Measurements from ENCODE around the gene SDK2. TPM values are rescaled to one million over a fixed set of nuclear protein-coding genes. Genes with fewer than 3 reads are reported as not detected.

The SDK2 gene
- polyA plus RNA-seq, 3 donors: 0.01 TPM; not detected in 2

- intact Hi-C loops (cut with micrococcal nuclease): no loop called here
- Mint-ChIP-seq H3K36me3 (no peaks in the 10 kb centered on the region), H3K27me3 (ENCODE audit: low read depth in 3 of 3) (peaks cover 13 to 18% (median 15%) of the 10 kb centered on the region in 3 donors), H3K4me1 (peaks cover 27% of the 10 kb centered on the region), H3K9me3 (peaks cover 6 to 20% (median 10%) of the 10 kb centered on the region in 7 donors), H3K27ac (no peak overlapping the region), H3K4me3 (peak overlapping the region in 1 of 2 donors; percentile 51)
- H3K36me3 ChIP-seq (replicated peaks in 1 of 2; ENCODE audit: control insufficient read depth in 1 of 2, insufficient read depth in 2 of 2, low read length in 2 of 2): no peaks in the 10 kb centered on the region
- H3K9ac ChIP-seq (ENCODE audit: insufficient read depth, low read length, poor library complexity, severe bottlenecking): no peak overlapping the region
- 21% methylated on average over 4 of the region's 12 CpGs for WGBS (ENCODE audit: insufficient coverage)
- TF ChIP-seq, protein P1, sequence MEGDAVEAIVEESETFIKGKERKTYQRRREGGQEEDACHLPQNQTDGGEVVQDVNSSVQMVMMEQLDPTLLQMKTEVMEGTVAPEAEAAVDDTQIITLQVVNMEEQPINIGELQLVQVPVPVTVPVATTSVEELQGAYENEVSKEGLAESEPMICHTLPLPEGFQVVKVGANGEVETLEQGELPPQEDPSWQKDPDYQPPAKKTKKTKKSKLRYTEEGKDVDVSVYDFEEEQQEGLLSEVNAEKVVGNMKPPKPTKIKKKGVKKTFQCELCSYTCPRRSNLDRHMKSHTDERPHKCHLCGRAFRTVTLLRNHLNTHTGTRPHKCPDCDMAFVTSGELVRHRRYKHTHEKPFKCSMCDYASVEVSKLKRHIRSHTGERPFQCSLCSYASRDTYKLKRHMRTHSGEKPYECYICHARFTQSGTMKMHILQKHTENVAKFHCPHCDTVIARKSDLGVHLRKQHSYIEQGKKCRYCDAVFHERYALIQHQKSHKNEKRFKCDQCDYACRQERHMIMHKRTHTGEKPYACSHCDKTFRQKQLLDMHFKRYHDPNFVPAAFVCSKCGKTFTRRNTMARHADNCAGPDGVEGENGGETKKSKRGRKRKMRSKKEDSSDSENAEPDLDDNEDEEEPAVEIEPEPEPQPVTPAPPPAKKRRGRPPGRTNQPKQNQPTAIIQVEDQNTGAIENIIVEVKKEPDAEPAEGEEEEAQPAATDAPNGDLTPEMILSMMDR (IDR thresholded peaks at IDR 0.05): no peak
- no peaks in the 10 kb centered on the region for H3K79me2 ChIP-seq (ENCODE audit: insufficient read depth, low read length)
- H3K27ac ChIP-seq (ENCODE audit: low read depth in 1 of 2, low read length in 2 of 2): no peak overlapping the region
- H3K4me1 ChIP-seq (ENCODE audit: control insufficient read depth in 1 of 2, insufficient read depth in 2 of 2, low read length in 2 of 2): peaks cover 0 to 9% of the 10 kb centered on the region in 2 donors
- H3K9me3 ChIP-seq (replicated peaks in 1 of 2; ENCODE audit: control insufficient read depth in 1 of 2, insufficient read depth in 1 of 2, low read length in 2 of 2): peaks cover 11 to 17% of the 10 kb centered on the region in 2 donors
- H3K4me3 ChIP-seq (replicated peaks in 1 of 3; ENCODE audit: low read depth in 2 of 3, low read length in 3 of 3): no peak overlapping the region
- peaks cover 0 to 4% of the 10 kb centered on the region in 2 donors for H3K27me3 ChIP-seq (ENCODE audit: control insufficient read depth in 2 of 2, insufficient read depth in 2 of 2, low read length in 2 of 2)
- no peak for DNase-seq
- no peaks in the 10 kb centered on the region for H4K20me1 ChIP-seq (ENCODE audit: insufficient read depth, low read length)
- H2AFZ ChIP-seq (ENCODE audit: insufficient read depth, low read depth, low read length, poor library complexity, severe bottlenecking): no peak overlapping the region
- H3K4me2 ChIP-seq (replicated peaks; ENCODE audit: extremely low read depth, low read length, poor library complexity, severe bottlenecking): no peak overlapping the region
These were observed 162.6 kb downstream of the SDK2 start for GRCh38 chr17:73481676-73482075.

GRCh38 chr17:73480740-73481139 lies 163.5 kb downstream of the SDK2 start:
- Histone ChIP-seq H3K9me3 (replicated peaks in 1 of 2; ENCODE audit: control insufficient read depth in 1 of 2, insufficient read depth in 1 of 2, low read length in 2 of 2) (peaks cover 9 to 15% of the 10 kb centered on the region in 2 donors), H3K4me3 (replicated peaks in 1 of 3; ENCODE audit: low read depth in 2 of 3, low read length in 3 of 3) (no peak overlapping the region), H3K79me2 (ENCODE audit: insufficient read depth, low read length) (no peaks in the 10 kb centered on the region), H3K36me3 (replicated peaks in 1 of 2; ENCODE audit: control insufficient read depth in 1 of 2, insufficient read depth in 2 of 2, low read length in 2 of 2) (no peaks in the 10 kb centered on the region), H4K20me1 (ENCODE audit: insufficient read depth, low read length) (no peaks in the 10 kb centered on the region), H3K4me2 (replicated peaks; ENCODE audit: extremely low read depth, low read length, poor library complexity, severe bottlenecking) (no peak overlapping the region), H2AFZ (ENCODE audit: insufficient read depth, low read depth, low read length, poor library complexity, severe bottlenecking) (no peak overlapping the region), H3K4me1 (ENCODE audit: control insufficient read depth in 1 of 2, insufficient read depth in 2 of 2, low read length in 2 of 2) (peaks cover 0 to 9% of the 10 kb centered on the region in 2 donors), H3K27me3 (ENCODE audit: control insufficient read depth in 2 of 2, insufficient read depth in 2 of 2, low read length in 2 of 2) (peaks cover 0 to 4% of the 10 kb centered on the region in 2 donors), H3K9ac (ENCODE audit: insufficient read depth, low read length, poor library complexity, severe bottlenecking) (no peak overlapping the region), H3K27ac (ENCODE audit: low read depth in 1 of 2, low read length in 2 of 2) (no peak overlapping the region)
- Mint-ChIP-seq H3K27ac (no peak overlapping the region), H3K4me1 (peaks cover 27% of the 10 kb centered on the region), H3K36me3 (no peaks in the 10 kb centered on the region), H3K9me3 (peaks cover 5 to 13% (median 8%) of the 10 kb centered on the region in 7 donors), H3K4me3 (no peak overlapping the region), H3K27me3 (ENCODE audit: low read depth in 3 of 3) (peaks cover 13 to 18% (median 15%) of the 10 kb centered on the region in 3 donors)
- DNase-seq: no peak
- TF ChIP-seq, protein P1 (IDR thresholded peaks at IDR 0.05): no peak
- intact Hi-C loops (cut with micrococcal nuclease): no loop called here
- WGBS (ENCODE audit: insufficient coverage): 24% methylated on average over 3 of the region's 4 CpGs
